Uterus (tissue), 2 donors: Measurements from ENCODE around the gene SMYD4.

Experiments
- POLR2A ChIP-seq, 2 donors: fragments of 450-650 bp; IDR thresholded peaks; one replicate each; pipeline ENCODE4 v1.6.1; 2016; ENCODE audit warnings: antibody characterized with exemption in 2 of 2, mild to moderate bottlenecking in 1 of 2, moderate library complexity in 1 of 2
- TF ChIP-seq, protein P1 (sequence below), 4 experiments: fragments of 200-600 bp in 2 of 4; fragments of 450-650 bp in 2 of 4; sonication (generic) in 2 of 4; IDR thresholded peaks; one replicate each; pipeline ENCODE4 v1.5.1; 2016 to 2019; ENCODE audit warnings: antibody characterized with exemption in 4 of 4, mild to moderate bottlenecking in 2 of 4, moderate library complexity in 1 of 4

DNA sequence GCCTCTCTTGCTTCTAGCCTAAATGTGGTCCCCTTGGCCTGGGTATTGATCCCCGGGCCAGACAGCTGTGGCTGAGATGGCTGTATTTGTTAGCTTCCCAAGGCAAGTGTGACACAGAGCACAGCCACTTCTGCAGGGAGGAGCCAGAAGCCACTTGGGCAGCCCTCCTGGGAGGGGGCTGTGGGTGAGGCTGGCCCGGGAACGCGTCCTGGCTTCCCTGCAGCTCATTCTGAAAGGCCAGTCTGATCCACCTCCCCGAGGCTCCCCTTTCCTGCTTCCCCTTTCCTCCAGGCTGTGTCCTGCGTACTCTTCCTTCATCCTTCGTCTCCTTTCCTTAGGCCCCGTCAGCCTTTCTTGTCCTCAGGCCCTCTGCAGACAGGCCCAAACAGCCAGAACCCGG is 79.1 kb downstream of the SMYD4 start:
- TF ChIP-seq, protein P1, sequence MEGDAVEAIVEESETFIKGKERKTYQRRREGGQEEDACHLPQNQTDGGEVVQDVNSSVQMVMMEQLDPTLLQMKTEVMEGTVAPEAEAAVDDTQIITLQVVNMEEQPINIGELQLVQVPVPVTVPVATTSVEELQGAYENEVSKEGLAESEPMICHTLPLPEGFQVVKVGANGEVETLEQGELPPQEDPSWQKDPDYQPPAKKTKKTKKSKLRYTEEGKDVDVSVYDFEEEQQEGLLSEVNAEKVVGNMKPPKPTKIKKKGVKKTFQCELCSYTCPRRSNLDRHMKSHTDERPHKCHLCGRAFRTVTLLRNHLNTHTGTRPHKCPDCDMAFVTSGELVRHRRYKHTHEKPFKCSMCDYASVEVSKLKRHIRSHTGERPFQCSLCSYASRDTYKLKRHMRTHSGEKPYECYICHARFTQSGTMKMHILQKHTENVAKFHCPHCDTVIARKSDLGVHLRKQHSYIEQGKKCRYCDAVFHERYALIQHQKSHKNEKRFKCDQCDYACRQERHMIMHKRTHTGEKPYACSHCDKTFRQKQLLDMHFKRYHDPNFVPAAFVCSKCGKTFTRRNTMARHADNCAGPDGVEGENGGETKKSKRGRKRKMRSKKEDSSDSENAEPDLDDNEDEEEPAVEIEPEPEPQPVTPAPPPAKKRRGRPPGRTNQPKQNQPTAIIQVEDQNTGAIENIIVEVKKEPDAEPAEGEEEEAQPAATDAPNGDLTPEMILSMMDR (IDR thresholded peaks at IDR 0.05) = no peak
- TF ChIP-seq POLR2A (IDR thresholded peaks at IDR 0.05) = no peak
